Activated CD8-positive, alpha-beta memory T cell treated with anti-CD3 and anti-CD28 coated beads for 4 hours (primary cell): ENCODE measurements around the gene CTSE.
"Not testable (repeated sequence)": the region's sequence is repeated elsewhere in the genome, so short reads cannot be mapped to it uniquely, and the experiment has no call there.

ENCODE experiments used
- DNase-seq, 2 donors: peaks; one replicate each; pipeline ENCODE4 v3.0.0-alpha.2; 2020; ENCODE audit warnings: low read depth in 2 of 2

CTSE gene

DNA sequence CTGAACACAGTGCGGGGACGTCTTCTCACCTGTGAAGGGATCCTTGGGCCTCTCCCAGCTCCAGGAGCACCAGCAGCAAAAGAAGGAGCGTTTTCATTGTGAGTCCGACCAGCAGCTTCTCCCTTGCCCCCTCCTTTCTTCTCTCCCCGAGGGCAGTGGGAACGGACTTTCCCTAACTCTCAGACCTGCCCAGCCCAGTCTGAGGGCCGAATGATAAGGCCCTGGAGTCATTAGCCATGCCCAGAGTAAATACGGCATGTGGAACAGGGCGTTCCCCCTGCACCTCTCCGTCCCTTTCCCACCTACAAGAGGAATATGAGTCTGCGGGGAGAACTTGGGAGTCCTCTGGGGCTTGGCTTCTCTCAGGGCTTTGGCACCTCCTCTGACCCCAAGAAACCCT, at the start of gene CTSE:
Gene CTSE (minus strand): TSS at position 201 of the 400 bp plus-strand sequence. CDS start 104 bp downstream, at position 97.
- DNase-seq = no peak

DNA sequence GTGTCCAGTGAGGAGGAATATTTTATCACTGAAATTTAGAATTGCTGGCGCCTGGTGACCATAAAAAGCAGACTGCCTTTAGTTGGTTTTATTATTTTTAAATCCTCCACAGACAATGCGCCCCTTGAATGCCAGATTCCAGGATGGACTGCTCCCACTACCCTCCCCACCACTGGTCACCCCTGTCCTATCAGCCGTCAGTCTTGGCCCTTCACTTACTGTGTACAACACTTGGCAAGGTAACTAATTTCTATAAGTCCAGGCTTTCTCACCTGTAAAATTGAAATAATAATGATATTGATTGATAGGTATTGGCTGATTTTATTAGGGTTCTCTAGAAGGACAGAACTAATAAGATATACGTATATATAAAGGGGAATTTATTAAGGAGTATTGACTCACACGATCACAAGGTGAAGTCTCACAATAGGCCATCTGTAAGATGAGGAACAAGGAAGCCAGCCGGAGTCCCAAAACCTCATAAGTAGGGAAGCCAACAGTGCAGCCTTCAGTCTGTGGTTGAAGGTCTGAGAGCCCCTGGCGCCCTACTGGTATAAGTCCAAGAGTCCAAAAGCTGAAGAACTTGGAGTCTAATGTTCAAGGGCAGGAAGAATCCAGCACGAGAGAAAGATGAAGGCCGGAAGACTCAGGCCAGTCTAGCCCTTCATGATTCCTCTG, 47.1 kb upstream of the CTSE start:
- DNase-seq = no peak

DNA sequence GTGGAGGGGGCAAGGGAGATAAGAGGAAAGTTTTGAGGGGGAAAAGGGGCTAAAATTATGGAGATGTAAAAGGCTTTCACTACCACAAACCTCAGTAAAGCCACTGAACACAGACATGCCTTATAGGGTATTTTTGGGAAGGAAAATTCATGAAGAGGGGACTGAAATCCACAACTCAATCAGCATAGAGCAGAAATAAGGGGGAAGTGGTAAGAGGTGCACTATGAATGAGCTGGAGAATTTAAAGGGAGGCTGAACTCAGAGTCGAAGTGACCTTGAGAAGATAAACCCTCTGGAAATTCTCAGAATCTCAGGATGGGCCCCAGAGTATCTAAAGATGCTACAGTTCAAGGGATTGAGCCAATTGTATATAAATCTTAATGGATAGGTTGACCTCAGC, 44.6 kb upstream of the CTSE start:
- no peak for DNase-seq

DNA sequence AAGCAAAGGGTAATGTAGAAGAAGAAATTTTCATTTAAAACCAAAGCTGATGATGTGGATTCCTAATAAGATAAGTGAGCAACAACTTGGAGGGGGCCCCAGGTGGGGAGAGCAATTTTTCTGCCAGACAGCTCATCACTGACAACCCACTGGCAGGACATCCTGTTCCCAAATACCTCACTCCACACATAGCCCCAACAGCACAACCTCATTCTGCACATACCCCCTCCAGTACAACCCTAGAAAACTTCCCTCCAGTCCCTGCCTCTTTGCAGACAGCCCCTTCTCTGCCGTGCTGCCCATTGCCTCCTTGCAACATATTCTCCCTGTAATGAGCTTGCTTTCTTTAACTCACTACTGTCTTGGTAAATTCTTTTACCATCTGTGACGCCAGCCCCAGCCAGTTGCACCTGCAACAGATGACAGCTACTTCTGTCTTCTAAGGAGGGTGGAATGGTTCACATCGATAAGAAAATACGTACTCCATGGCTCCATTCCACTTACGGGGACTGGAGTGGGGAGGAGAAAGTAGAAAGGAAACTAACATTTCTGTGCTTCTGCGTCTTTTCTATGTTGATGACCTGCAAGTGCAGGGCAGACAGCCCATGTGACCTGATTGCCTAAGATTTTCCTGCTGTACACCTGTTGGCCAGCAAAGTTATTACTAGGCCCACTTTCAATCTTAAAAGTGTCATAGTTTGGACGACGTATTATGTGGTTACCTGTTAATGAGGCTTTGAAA, 44.0 kb upstream of the CTSE start:
- DNase-seq = no peak

DNA sequence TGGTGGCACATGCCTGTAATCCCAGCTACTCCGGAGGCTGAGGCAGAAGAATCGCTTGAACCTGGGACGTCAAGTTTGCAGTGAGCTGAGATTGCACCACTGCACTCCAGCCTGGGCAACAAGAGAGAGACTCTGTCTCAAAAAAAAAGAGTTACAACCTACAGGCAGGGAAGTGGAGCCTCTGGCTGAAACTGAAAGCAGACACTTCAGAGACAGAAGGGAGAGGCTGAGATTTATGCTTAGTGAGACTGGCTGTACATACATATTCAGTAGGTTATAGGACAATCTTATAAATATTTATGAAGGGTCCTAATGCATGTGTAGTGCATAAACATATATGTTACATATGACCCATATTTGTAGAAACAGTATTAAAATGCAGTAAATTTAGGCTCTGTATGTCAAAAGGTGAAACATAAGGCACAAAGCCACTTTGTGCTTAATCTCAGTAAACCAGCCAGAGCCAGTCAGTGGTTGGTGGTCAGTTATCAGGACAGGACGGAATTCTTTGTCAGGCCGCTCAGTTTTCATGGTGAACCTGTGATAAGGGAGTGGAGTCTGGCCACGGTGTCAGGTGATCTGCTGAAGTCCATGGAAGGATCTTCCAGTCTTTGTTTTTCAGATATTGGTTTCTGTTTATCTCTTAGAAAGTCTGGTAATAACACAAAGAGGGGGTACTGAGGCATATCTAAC, 42.9 kb upstream of the CTSE start:
- DNase-seq = no peak

DNA sequence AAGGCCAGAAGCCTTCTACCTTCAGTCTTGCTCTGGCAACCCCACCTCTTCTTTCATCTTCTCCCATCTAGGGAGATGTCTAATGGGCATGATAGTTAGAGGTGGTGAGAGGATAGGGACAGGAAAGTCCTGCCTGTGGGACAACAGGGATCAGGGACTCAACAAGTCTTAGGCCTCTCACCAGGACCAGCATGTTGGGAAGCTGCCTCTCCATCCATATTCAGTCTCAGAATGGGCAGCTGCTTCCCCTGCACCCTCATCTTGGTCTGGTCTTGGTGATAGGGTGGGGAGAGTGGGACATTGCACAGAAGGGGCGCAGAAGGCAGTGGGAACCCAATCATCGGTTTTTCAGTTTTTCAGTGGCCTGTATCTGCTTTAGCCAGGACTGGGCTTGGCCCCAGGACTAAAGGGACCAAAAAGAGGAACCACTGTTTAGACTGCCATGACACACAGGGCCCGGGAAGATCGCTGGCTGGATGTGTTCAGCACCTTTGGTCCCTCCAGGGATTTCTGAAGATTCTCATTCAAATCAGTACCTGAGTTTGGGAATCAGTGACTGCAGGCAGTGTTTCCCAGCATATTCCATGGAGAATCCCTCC, 42.0 kb upstream of the CTSE start:
- DNase-seq = no peak

DNA sequence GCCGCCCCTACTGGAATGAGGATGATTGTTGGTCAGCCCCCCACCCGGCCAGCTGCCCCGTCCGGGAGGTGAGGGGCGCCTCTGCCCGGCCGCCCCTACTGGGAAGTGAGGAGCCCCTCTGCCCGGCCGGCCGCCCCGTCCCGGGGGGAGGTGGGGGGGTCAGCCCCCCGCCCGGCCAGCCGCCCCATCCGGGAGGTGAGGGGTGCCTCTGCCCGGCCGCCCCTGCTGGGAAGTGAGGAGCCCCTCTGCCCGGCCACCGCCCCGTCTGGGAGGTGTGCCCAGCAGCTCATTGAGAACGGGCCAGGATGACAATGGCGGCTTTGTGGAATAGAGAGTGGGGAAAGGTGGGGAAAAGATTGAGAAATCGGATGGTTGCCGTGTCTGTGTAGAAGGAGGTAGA, 40.8 kb upstream of the CTSE start:
- DNase-seq = not testable (repeated sequence)

DNA sequence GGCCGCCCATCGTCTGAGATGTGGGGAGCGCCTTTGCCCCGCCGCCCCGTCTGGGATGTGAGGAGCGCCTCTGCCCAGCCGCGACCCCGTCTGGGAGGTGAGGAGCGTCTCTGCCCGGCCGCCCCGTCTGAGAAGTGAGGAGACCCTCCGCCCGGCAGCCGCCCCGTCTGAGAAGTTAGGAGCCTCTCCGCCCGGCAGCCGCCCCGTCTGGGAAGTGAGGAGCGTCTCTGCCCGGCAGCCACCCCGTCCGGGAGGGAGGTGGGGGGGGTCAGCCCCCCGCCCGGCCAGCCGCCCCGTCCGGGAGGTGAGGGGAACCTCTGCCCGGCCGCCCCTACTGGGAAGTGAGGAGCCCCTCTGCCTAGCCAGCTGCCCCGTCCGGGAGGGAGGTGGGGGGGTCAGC, 40.3 kb upstream of the CTSE start:
- not testable (repeated sequence) for DNase-seq

DNA sequence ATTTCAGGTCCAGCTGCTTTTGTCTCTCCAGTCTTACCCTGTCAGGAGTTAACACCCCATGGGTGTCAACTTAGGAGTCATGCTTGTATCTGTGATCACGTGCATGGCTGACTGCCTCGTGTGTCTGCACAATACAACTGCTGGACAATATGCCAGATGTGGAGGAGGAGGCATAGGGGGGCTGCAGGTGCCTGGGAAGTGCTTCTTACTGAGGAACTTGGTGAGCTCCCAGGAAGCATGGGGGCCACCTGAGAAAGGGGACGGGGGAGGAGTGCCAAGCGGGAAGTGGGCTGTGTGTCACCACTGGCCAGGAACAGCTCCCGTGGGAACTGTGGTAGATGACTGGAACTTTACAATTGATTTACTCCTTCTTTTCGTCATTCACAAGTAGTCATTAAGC, 38.8 kb upstream of the CTSE start:
- no peak for DNase-seq

DNA sequence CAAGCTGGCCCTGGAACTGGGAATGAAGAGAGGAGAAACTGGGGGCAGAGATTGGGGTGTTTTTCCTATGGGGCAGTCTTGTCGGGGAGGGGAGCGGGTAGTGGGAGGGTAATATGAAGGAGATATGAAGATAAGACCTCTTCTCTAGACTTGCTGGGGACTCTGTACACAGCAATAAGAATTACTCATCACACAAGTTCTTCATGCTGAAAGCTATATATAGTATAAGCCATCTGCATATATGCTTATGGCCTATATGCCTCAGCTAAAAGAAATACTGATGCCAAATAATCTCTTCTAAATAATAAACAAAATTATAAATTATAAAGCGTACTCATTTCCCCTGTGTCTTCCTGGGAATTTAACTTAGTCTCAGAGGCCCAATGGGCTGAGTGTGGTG, 37.1 kb upstream of the CTSE start:
- DNase-seq = no peak

DNA sequence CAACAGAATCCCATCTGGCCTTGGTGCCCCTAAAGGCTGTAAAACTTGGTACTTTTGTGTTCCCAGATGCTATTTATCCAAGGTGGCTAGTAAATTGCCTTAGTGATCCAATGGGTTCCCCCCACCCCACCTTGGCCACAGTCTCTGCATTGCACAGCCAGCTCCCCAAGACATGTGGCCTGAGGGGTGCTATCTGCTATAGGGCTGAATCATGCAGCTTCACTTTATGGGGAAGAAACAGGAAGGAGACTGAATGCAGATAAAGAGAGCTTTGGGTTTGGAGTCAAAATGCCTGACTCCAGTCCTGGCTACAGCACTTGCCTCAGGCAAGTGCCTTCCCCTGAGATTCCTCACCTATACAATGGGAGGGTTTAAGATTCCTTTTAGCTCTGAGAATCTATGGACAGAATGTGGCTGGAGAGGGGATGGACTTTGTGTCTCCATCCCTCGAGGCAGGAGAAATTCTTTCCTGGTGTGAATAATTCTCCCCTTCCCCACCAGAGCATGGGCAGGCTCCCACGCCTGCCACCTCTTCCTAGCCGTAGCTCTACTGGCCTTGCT, 35.7 kb upstream of the CTSE start:
- DNase-seq = no peak

DNA sequence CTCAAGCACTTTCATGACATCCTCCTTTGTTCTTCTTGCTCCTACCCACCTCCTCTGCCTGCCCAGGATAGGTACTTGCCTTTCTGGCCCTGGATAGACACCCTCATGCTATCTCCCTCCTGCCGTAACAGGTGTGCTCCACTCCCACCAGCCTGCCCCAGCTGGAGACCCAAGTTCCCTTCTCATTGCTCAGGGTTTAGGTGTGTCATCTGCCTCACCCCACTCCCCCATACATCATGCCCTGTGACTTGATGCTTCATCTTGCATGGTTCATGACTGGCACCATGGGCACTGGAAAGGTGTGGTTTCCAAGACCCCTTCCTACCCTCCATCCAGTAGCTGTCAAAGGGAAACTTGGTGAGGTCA, 35.2 kb upstream of the CTSE start:
- DNase-seq = no peak

DNA sequence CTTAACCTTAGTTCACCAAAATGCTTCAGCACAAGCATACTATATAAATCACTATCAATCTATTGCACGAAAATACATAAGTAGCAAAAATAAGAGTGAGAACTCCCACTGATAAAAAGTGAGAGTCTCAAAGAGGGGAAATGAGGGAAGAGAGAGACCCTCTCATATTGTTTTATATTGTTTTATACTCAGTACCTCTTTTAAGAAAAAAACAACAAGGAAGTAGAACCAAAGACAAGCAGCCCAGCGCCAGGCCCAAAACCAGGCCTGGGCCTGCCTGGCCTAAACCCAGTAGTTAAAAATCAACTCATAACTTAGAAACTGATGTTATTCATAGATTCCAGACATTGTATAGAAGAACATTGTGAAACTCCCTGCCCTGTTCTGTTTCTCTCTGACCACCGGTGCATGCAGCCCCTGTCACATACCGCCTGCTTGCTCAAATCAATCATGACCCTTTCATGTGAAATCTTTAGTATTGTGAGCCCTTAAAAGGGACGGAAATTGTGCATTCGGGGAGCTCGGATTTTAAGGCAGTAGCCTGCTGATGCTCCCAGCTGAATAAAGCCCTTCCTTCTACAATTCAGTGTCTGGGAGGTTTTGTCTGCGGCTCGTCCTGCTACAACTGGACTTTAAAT, 34.7 kb upstream of the CTSE start:
- DNase-seq = not testable (repeated sequence)

DNA sequence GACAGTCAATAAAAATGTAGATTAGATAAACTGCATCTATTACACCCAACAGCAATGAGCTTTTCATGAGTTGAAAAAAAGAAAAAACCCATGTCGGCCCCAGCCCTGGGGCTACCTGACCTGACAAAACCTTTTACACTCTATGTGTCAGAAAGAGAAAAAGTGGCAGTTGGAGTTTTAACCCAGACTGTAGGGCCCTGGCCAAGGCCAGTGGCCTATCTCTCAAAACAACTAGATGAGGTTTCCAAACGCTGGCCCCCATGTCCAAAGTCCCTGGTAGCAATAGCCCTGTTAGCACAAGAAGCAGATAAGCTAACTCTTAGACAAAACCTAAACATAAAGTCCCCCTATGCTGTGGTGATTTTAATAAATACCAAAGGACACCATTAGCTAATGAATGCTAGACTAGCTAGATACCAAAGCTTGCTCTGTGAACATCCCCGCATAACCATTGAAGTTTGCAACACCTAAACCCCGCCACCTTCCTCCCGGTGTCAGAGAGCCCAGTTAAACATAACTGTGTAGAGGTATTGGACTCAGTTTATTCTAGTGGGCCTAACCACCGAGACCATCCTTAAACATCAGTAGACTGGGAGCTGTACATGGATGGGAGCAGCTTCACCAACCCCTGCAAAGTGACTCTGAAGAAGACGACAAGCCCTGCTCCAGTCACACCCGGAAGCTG, 32.1 kb upstream of the CTSE start:
- not testable (repeated sequence) for DNase-seq

DNA sequence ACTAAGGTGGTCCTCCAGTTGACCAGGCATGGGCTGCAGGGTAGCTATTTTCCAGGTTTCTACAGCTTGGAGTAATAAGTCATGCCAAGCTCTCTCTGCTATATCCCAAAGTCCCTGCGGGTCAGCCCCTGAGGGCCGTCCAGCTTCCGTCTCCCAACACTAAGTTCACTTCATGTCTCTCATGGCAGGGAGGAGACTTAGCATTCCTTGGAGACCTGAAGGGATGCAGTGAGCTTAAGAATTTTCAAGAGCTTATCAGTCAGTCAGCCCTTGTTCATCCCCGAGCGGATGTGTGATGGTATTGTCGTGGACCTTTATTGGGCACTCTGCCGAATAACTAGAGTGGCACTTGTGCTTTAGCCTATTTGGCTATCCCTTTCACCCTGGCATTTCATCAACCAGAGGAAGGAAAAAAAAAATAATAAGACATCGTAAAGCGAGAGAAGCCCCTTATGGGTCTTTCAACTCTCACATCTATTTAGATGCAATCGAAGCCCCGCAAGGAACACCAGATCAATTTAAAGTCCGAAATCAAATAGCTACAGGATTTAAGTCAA, 31.5 kb upstream of the CTSE start:
- not testable (repeated sequence) for DNase-seq

DNA sequence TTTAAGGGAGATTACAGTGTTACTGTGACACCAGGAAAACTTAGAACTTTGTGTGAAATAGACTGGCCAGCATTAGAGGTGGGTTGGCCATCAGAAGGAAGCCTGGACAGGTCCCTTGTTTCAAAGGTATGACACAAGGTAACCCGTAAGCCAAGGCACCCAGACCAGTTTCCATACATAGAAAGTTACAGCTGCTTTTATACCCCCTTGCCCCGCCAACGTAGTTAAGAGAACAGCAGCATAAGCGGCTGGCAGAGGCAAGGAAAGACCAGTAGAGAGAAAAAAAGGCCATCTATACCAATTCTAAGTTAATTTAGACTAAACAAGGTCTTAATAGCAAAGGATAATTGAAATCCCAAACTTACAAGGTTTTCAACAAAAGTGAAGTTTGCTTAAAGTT, 29.9 kb upstream of the CTSE start:
- not testable (repeated sequence) for DNase-seq

DNA sequence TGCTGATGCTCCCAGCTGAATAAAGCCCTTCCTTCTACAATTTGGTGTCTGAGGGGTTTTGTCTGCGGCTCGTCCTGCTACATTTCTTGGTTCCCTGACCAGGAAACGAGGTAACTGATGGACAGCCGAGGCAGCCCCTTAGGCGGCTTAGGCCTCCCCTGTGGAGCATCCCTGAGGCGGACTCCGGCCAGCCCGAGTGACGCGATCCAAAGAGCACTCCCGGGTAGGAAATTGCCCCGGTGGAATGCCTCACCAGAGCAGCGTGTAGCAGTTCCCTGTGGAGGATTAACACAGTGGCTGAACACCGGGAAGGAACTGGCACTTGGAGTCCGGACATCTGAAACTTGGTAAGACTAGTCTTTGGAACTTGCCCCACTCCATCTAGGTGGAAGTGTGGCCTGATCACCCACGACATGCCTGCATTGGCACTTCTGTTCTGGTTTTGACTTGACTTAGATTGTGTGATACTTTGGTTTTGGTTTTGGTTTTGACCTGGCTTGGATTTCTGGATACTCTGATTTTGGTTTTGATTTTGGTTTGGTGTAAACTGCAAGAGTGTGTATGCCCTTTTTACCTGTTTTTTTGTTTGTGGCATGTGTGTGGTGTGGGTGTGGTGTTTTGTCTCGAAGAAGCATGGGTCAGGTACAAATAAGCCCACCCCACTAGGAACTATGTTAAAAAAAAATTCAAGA, 29.4 kb upstream of the CTSE start, which contains the start of gene RHEX:
Gene RHEX (plus strand): TSS at position 255 of the 692 bp plus-strand sequence. CDS start 44,656 bp downstream, outside the sequence.
- DNase-seq = not testable (repeated sequence)

DNA sequence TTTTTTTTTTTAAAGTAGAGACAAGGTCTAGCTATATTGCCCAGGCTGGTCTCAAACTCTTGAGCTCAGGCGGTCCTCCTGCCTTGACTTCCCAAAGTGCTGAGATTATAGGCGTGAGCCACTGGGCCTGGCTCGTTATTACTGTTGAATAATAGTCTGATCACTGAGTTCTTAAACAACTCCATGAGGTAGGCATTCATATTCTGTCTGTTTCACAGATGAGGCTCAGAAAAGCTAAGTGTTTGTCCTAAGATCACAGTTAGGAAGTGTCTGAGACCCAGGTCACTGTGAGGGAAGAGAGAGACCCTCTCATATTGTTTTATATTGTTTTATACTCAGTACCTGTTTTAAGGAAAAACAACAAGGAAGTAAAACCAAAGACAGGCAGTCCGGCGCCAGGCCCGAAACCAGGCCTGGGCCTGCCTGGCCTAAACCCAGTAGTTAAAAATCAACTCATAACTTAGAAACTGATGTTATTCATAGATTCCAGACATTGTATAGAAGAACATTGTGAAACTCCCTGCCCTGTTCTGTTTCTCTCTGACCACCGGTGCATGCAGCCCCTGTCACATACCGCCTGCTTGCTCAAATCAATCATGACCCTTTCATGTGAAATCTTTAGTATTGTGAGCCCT, 28.7 kb upstream of the CTSE start:
- not testable (repeated sequence) for DNase-seq

DNA sequence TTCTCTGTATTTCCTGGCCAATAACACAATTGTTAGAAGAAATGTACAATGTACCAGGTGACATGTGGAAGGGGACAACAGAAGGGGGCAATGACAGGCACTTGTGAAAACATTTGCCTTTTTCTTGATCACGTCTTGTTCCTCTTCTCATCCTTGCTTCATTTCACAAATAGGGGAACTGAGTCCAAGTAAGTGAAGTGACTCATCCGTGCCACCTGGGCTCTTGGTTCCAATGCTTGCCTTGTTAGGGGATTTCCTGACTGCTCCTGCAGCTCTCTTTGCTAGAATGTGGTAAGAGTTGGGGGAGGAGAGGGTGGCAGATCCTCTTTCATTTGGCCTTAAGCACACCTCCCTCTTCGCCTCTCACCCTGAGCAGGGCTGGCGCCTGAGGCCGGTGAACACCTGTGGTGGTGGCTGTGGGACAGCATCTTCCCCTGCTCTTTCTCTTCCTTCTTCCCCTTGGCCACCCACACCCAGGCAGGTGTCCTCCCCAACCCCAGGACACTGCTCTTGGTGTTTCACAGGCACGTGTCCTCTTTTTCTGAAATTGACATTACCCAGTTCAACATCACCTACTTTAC, 27.1 kb upstream of the CTSE start:
- DNase-seq = peak; percentile 4 to 26
